Hepatocyte (in vitro differentiated cells): ENCODE results near the gene GPSM3.

Experiments used
- CTCF ChIP-seq: fragments of 200-600 bp; sonication (generic); IDR thresholded peaks from 2 replicates; pipeline ENCODE4 v1.5.1; 2016; ENCODE audit warnings: antibody characterized with exemption, mild to moderate bottlenecking; ENCODE audit not compliant: poor library complexity
- EZH2 ChIP-seq: fragments of 200-600 bp; sonication (generic); IDR thresholded peaks from 2 replicates; pipeline ENCODE4 v1.6.1; 2016; ENCODE audit warnings: antibody characterized with exemption, mild to moderate bottlenecking, borderline replicate concordance
- EZH2phosphoT487 ChIP-seq: fragments of 200-600 bp; sonication (generic); IDR thresholded peaks from one replicate; pipeline ENCODE4 v1.6.1; 2018; ENCODE audit warnings: antibody characterized with exemption, mild to moderate bottlenecking, low read depth, moderate library complexity; ENCODE audit not compliant: unreplicated experiment, severe bottlenecking

GRCh38 chr6:32177788-32178546, 14.5 kb downstream of the GPSM3 start, which contains the start of gene RNF5:
- TF ChIP-seq EZH2 = no peak
- TF ChIP-seq CTCF = no peak
- no peak for TF ChIP-seq EZH2phosphoT487
